DMS153 treated with DMSO at 0.1 percent for 48 hours (cell line): ENCODE results near the gene WDR27.
A peak's percentile ranks its signal among the peaks of the same experiment; 100 is the strongest.
"Not testable (repeated sequence)": the region's sequence is repeated elsewhere in the genome, so short reads cannot be mapped to it uniquely, and the experiment has no call there.

ENCODE experiments used
- DNase-seq: peaks from one replicate; lab custom pipeline; 2025; ENCODE audit not compliant: unreplicated experiment; lab: John Stamatoyannopoulos, UW

WDR27 gene

GRCh38 chr6:169452117-169452868 lies 249.5 kb downstream of the WDR27 start:
- no peak for DNase-seq

GRCh38 chr6:169451065-169451838 lies 250.6 kb downstream of the WDR27 start:
- DNase-seq: no peak

GRCh38 chr6:169450097-169450496 lies 251.7 kb downstream of the WDR27 start:
- no peak for DNase-seq

GRCh38 chr6:169449221-169449620 lies 252.6 kb downstream of the WDR27 start:
- DNase-seq: no peak

DNA sequence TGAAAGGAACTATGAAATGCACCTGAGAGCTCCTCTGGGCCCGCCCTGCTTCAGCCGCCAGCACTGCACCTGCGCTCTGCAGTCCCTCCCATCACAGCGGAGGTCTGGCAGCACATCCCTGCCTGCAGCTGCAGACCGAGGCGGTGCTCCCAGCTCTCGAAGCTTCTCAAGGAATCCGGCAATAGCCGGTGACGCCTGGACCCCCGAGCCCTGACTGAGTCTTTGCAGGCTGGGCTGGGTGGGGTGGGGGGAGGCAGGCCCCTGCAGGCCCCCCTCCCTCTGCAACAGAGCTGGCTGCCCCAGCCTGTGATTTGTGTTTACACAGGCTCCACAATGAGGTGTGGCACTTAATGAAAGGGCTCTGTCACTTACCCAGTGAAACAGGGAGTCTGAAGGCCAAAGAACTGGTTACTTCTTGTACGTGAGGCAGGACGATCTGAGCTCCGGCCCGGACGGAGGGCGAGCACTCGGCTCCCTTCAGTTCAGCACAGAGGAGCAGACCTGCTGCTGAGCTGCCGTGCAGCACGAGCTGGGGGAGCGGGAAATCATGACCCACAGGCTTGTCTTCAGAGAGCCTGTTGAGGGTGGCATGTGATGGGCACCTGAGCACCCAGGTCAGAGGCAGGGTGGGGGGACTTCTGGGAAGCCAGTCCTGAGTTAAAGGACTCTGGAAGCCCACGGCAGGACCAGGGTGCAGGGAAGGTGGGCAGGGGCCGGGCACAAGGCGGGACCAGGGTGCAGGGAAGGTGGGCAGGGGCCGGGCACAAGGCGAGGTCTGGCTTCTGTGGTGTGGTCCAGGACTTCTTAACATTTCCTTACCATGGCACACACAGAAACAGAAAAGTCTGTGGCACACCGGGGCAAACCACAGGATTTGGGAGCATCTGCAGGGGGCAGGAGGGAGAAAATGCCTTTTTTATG lies 255.9 kb downstream of the WDR27 start:
- peak; percentile 23 for DNase-seq

DNA sequence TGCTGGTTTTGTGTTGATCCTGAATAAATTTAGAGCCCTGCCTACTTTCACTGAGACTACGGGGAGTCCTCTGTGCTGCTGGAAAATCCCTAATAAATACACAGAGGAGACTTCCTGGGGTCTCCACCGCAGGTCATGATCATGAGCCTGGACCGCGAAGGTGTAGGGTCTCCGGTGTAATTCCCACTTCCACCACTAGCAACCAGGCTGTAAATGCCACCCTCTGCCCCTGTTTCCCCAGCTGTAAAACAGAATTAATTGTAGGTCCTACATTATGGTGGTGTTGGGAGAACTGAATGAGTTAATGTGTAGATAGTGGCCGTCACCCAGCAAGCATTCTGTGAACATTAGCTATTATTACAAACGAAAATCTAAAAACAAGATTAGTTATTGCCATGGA lies 256.6 kb downstream of the WDR27 start:
- DNase-seq: no peak

DNA sequence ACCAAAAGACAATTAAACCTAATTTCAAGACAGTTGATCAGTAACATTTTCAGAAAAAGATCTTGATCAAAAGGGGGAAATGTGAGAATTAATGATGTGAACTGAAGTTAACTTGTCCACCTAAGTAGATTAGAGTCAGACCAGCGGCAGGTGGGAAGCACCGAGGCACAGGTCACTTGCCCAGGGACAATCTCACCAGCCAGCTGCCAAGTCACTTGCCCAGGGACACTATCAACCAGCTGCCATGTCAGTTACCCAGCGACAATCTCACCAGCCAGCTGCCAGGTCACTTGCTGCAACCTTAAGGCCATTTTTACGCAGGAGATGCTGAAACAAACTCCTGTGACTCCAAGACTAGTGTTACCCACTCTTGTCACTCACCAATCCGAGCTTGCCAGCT lies 260.5 kb downstream of the WDR27 start:
- no peak for DNase-seq

DNA sequence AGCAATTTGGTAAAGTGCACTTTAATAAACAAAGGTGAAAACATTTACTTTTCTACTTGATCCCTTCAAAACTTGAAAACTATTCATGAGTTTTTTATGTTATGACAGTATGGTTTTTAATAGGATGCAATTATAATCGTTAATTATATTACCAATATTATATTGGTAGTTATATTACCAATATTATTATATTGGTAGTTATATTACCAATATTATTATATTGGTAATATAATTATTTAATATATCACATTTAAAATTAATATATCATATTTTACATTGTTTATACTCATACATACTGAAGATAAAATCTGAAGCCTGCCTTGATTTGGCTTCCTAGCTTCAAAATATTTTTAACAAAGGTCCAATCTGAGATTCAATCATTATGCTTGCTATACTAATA lies 262.1 kb downstream of the WDR27 start:
- no peak for DNase-seq

DNA sequence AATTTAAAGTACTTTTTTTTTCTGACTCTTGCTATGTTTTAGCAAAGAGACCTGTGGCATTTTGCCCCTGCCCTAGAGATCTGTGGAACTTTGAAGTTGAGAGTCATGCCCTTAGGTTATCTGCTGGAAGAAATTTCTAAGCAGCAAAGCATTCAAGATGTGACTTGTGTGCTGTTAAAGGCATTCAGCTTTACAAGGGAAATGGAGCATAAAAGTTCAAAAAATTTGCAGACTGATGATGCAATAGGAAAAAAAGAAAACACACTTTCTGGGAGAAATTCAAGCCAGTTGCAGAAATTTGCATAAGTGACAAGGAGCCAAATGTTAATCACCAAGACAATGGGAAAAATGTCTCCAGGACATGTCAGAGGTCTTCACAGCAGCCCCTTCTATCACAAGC lies 267.3 kb downstream of the WDR27 start:
- not testable (repeated sequence) for DNase-seq

- no peak for DNase-seq
Observed at GRCh38 chr6:169429001-169429400, 272.8 kb downstream of the WDR27 start.

DNA sequence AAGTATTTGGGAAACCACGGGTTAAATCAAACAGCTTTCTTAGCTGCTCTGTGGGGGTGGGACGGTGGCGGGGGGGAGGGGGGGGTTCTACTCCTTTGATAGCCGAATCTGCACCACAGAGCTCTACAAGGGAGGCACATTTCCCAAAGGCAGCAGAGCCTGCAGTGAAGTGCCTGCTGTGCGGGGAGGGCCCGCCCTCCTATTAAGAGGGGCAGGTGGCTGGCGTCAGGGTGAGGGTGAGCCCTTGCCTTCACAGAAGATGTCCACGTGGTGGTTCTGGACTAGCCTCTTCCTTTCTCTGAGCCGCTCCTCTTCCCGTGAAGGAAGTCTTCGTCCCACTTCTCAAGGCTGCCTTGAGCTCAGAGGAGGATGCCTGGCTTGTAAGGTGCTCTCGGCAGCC lies 273.3 kb downstream of the WDR27 start:
- DNase-seq: no peak

DNA sequence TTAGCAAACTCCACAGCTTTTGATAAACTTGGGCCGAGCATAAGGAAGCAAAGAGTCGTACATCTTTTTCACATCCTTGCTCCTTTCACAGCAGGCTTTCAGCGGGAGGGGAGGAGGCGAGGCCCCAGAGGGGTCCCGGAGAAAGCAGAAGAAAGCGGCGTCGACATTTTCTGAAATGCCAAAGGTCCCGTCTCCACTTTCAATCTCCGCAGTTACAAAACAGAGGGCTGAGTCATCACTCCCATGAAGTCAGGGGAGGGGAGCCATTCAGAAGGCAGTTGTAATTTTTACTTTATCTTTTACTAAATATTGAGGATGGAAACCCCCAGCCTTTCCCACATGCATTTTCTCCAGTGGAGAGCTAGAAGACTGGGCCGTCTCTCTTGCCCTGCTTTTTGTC lies 274.0 kb downstream of the WDR27 start:
- no peak for DNase-seq

- DNase-seq: no peak
Observed at GRCh38 chr6:169426611-169427010, 275.2 kb downstream of the WDR27 start.

GRCh38 chr6:169425628-169426370 lies 276.0 kb downstream of the WDR27 start:
- no peak for DNase-seq

GRCh38 chr6:169424821-169425240 lies 277.0 kb downstream of the WDR27 start:
- no peak for DNase-seq

DNA sequence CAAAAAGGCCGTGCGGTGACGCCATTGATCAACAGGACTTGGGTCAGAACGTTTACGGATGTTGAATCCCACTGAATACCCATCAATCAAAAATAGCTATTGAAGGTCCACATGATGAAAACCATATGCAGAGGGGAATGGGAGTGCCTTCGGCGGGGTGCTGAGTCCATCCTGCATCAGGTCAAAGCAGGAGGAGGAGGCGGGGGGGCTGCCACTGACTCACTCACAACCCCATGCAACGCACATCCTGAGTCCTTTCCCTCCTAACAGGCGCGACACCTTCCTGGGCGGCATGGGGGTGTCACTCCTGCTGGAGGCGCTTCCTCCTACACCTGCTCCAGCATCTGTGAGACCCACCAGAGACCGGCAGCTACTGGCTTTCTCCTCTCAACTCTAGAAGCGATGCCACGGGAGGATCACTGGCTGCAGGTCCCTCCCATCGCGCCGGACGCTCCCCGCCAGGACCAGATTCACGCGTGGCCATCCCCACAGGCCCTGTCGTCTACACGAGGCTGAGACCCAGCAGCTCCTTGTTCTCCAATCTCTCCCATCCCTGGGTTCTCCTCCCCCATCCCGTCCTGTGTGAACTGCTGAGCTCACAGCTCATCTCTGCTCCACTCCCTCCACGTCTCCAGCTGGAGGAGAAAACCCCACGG lies 277.6 kb downstream of the WDR27 start:
- no peak for DNase-seq

DNA sequence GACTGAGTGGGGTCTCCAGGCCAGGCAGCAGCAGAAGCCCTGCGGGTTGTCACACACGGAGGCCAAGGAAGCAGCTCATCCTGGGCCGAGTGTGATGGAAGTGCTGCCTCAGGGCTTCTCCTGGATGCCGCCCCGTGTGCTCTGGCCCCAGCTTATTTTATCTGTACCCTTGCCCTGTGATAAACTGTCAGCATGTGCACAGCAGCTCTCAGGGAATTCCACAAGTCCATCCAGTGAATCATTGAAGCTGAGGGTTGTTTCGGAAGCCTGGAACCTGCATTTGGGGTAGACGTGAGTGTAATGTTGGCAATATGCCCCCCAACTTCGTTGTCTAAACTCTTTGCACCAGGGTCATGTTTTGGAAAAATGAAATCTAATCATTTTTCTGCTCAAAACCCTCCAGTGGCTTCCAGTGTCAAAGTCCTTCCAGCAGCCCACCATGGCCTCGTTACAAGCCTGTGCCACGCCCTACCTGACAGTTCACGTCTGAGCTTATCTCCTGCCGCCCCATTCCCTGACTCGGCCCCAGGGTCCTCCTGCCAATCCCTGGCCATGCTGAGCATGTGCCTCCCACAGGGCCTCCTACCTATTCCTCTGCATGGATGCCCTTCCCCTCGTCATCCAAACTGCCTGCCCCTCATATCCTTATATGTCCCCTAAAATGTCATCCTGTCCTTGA lies 280.1 kb downstream of the WDR27 start:
- DNase-seq: no peak

- no peak for DNase-seq
Observed at GRCh38 chr6:169420912-169421543, 280.8 kb downstream of the WDR27 start.

DNA sequence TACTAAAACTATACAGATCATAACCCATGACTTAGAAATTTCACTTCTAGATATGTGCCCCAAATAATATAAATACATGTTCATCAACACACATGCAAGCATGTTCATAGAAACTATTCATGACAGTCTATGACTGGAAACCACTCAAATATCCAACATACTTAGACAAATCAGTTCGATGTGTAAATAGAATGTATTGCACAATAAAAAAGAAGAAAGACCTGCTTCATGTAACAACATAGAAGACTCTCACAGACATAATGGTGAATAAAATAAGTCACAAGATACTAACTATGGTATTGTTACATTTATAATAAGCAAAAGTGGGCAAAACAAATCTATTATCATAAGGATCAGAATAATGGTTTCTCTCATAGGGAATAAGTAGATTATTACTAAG lies 284.7 kb downstream of the WDR27 start:
- no peak for DNase-seq
